Activated CD4-positive, alpha-beta T cell treated with anti-CD3 and anti-CD28 coated beads, Interleukin-2, amount 10 ng/mL, durations not matched to agents 24 days and 14 days (primary cell): ENCODE data around the gene PDE4A. TPM values are rescaled to one million over a fixed set of nuclear protein-coding genes. Genes with fewer than 3 reads are reported as not detected.

Experiments
- DNase-seq: peaks from one replicate; pipeline ENCODE4 v3.0.0; 2022
- H3K27ac Mint-ChIP-seq: one replicate; pipeline ENCODE4 v1.8.0; 2022; ENCODE audit warnings: mild to moderate bottlenecking, mixed read lengths
- H3K27me3 Mint-ChIP-seq: one replicate; pipeline ENCODE4 v1.8.0; 2022; ENCODE audit warnings: mixed read lengths
- H3K36me3 Mint-ChIP-seq: one replicate; pipeline ENCODE4 v1.8.0; 2022; ENCODE audit warnings: low read depth, mild to moderate bottlenecking, mixed read lengths
- H3K4me1 Mint-ChIP-seq: one replicate; pipeline ENCODE4 v1.8.0; 2021; ENCODE audit warnings: mixed read lengths
- H3K4me3 Mint-ChIP-seq: one replicate; pipeline ENCODE4 v1.8.0; 2022; ENCODE audit warnings: mild to moderate bottlenecking, moderate library complexity, mixed read lengths
- H3K9me3 Mint-ChIP-seq: one replicate; pipeline ENCODE4 v1.8.0; 2021; ENCODE audit warnings: mixed read lengths
- intact Hi-C: fragments of 100-400 bp; cut with micrococcal nuclease; formaldehyde crosslinking; loops from one replicate; pipeline ENCODE4 v1.15.1; 2023
- total RNA-seq: library from RNA; stranded (reverse); gene quantifications from 2 replicates; pipeline ENCODE4 v1.2.3, GENCODE V29; 2022

The PDE4A gene
- total RNA-seq, 1 donor from 2014 or later, result 58.0 TPM

DNA sequence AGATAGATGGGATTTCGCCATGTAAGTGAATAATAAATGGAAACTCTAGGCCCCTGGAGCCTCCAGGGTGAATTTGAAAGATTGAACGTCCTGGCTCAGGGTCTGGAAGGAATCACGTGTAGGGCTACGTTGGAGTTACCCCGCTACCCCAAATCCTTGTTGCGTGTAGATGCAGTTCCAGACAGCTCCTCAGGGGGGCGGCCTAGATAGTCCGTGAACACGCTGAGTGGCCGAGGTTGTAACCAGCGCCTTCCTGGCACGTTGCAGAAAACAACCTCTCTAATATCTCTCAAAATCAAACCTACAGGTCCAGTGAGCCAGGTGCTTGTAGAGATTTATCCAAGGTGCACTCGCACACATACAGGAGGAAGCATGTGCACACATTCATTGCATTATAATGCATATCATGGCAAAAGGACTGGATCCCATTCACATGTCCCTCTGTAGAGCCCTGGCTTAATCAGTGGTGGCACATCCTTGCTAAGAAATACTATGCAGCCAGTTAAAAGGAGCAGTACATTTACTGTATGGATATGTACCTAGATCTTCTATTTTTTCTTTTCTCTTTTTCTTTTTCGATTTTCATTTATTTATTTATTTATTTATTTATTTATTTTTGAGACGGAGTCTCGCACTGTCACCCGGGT, 85.4 kb downstream of the PDE4A start:
- no peak overlapping the region for H3K4me3 Mint-ChIP-seq
- peak overlapping the region; percentile 52 for H3K27ac Mint-ChIP-seq

GRCh38 chr19:10508036-10508435, 87.7 kb downstream of the PDE4A start:
- Mint-ChIP-seq H3K4me1 (peaks cover 21% of the 10 kb centered on the region), H3K4me3 (no peak overlapping the region), H3K27ac (no peak overlapping the region), H3K9me3 (no peaks in the 10 kb centered on the region), H3K36me3 (no peaks in the 10 kb centered on the region), H3K27me3 (peaks cover 8% of the 10 kb centered on the region)
- DNase-seq, result no peak
- intact Hi-C loops, result loop anchor here (5.0 kb wide), 2 partner anchors 59 to 189 kb away; partner anchors contain the start of genes CDKN2D and KRI1

More for the DNA sequence above, 85.4 kb downstream of the PDE4A start:
- Mint-ChIP-seq H3K27me3 (peaks cover 2% of the 10 kb centered on the region), H3K4me1 (peaks cover 28% of the 10 kb centered on the region), H3K36me3 (peaks cover 6% of the 10 kb centered on the region), H3K9me3 (no peaks in the 10 kb centered on the region)
- intact Hi-C loops, result loop anchor here (5.0 kb wide), 2 partner anchors 62 to 192 kb away; partner anchors contain the start of genes CDKN2D and KRI1
- peak; percentile 95 for DNase-seq

DNA sequence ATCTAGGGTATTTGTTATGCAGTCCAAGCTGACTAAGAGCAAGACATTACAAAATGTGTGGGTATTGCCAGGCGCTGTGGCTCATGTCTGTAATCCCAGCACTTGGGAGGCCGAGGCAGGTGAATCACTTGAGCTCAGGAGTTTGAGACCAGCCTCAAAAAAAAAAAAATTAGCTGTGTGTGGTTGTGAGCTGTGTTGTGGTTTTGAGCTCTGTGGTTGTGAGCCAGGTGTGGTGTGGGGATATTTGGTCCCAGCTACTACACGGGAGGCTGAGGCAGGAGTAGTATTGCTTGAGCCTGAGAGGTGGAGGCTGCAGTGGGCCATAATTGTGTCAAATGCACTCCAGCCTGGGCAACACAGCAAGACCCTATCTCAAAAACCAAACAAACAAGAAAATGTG, 88.4 kb downstream of the PDE4A start:
- Mint-ChIP-seq H3K36me3 (no peaks in the 10 kb centered on the region), H3K27ac (peak overlapping the region; percentile 45), H3K27me3 (peaks cover 15% of the 10 kb centered on the region), H3K9me3 (no peaks in the 10 kb centered on the region), H3K4me1 (peaks cover 20% of the 10 kb centered on the region), H3K4me3 (no peak overlapping the region)
- DNase-seq, result peak; percentile 74
- intact Hi-C loops, result loop anchor here (5.0 kb wide), 2 partner anchors 59 to 189 kb away; partner anchors contain the start of genes CDKN2D and KRI1

DNA sequence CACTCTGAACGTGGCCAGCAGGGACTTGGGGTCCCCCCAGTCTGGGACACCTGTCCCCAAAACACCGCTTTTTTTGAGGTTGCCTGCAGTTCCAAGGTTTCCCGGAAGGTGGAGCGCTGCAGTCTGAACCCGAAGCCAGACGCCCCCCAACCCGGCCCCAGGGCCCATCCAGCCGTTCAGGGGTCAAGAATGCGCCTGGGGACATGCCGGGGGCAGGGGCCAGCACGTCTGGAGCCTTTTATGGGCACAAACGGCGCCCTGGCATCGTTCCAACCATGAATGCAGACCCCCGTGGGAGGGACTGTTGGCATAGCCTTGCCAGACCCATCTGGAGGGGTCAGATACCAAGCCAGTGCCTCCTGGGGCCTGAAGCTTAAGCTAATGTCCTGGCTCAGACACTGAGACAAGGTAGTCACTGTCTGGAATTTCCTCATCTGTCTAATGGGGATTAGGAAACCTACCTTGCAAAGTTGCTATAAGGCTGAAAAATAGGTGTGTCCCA, 90.0 kb downstream of the PDE4A start:
- intact Hi-C loops, result loop anchor here (5.0 kb wide), 2 partner anchors 42 to 218 kb away; no protein-coding TSS in a partner anchor
- no peak overlapping the region for H3K27ac Mint-ChIP-seq
- no peak overlapping the region for H3K4me3 Mint-ChIP-seq
- H3K4me1 Mint-ChIP-seq, result peaks cover 22% of the 10 kb centered on the region
- no peaks in the 10 kb centered on the region for H3K36me3 Mint-ChIP-seq
- no peaks in the 10 kb centered on the region for H3K9me3 Mint-ChIP-seq
- peak; percentile 92 for DNase-seq
- peaks cover 26% of the 10 kb centered on the region for H3K27me3 Mint-ChIP-seq

GRCh38 chr19:10513223-10513622, 92.9 kb downstream of the PDE4A start:
- no peaks in the 10 kb centered on the region for H3K9me3 Mint-ChIP-seq
- peak overlapping the region; percentile 0 for H3K4me3 Mint-ChIP-seq
- H3K4me1 Mint-ChIP-seq, result peaks cover 24% of the 10 kb centered on the region
- intact Hi-C loops, result loop anchor here (5.0 kb wide), 2 partner anchors 39 to 221 kb away; no protein-coding TSS in a partner anchor
- no peak overlapping the region for H3K27ac Mint-ChIP-seq
- DNase-seq, result no peak
- H3K27me3 Mint-ChIP-seq, result peaks cover 45% of the 10 kb centered on the region
- peaks cover 2% of the 10 kb centered on the region for H3K36me3 Mint-ChIP-seq

DNA sequence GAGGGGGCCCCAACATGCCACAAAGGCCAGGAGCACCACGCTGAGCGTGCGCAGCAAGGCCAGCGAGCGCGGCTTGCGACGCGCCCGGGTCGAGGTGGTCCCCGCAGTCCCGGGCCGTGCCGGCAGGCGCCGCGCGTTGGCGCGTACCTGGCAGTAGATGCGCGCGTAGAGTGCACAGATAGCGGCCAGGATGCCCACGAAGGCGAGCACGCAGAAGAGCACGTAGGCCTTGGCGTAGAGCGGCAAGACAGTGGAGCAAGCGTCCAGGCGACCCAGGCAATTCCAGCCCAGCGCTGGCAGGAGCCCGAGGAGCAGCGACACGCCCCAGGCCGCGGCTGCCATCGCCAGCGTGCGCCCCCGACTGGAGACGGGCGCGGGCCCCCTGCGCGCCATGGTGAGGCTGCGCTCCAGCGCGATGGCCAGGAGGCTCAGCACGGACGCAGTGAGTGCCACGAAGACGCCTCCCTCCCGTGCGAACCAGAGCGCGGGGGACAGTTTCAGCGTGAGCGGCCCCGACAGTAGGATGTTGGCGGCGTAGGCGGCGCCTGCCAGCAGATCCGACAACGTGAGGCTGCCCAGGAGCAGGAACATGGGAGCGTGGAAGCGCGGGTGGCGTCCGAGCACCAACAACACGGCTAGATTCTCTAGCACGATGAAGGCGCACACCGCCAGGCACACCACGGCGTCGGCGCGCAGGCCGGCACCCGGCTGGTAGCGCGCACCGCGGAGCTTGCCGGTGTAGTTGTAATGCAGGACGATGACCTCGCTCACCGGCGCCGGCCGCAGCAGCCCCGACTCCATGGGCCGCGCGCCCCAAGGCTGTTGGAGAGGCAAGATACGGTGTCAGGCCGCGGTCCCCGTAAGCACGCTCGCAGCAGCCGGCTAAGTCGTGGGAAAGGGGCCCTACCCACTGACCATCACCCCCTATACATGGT, 94.1 kb downstream of the PDE4A start:
- H3K4me1 Mint-ChIP-seq, result peaks cover 27% of the 10 kb centered on the region
- H3K27me3 Mint-ChIP-seq, result peaks cover 56% of the 10 kb centered on the region
- intact Hi-C loops, result loop anchor here (5.0 kb wide), 2 partner anchors 38 to 222 kb away; no protein-coding TSS in a partner anchor
- peaks cover 2% of the 10 kb centered on the region for H3K36me3 Mint-ChIP-seq
- DNase-seq, result peak; percentile 82
- H3K27ac Mint-ChIP-seq, result no peak overlapping the region
- H3K4me3 Mint-ChIP-seq, result peak overlapping the region; percentile 71
- H3K9me3 Mint-ChIP-seq, result no peaks in the 10 kb centered on the region

GRCh38 chr19:10516064-10516385, 95.7 kb downstream of the PDE4A start:
- peaks cover 2% of the 10 kb centered on the region for H3K36me3 Mint-ChIP-seq
- H3K4me1 Mint-ChIP-seq, result peaks cover 25% of the 10 kb centered on the region
- no peaks in the 10 kb centered on the region for H3K9me3 Mint-ChIP-seq
- H3K27ac Mint-ChIP-seq, result no peak overlapping the region
- no peak for DNase-seq
- no peak overlapping the region for H3K4me3 Mint-ChIP-seq
- intact Hi-C loops, result no loop called here
- peaks cover 64% of the 10 kb centered on the region for H3K27me3 Mint-ChIP-seq

DNA sequence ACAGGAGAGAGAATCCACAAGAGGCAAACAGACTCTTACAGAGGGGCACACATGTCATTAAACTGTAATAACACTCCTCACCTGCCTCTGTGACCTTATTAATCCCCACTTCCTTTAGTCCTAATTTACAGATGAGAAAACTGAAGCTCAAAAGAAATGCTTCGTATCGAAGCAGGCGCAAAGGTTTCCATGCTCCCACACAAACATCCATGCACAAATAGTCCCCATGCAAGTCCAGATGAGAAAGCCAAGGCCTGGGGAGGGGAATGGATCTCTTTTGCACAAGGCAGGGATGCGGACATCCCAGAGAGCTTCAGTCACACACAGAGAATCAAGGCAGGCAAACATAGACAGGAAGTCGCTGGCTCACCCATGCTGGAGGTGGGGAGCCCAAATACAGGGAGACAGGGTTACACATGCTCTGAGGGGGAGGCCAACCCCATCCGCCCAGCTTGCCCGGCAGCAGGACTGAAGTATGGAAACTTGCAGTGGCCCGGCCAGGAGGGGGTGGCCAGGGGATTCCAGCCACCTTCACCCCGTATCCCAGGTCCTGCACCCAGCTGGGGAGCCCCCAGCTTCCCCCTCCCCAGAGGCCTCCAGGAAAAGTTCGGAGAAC, 96.4 kb downstream of the PDE4A start:
- H3K4me1 Mint-ChIP-seq, result peaks cover 25% of the 10 kb centered on the region
- no peak overlapping the region for H3K27ac Mint-ChIP-seq
- peaks cover 61% of the 10 kb centered on the region for H3K27me3 Mint-ChIP-seq
- DNase-seq, result no peak
- H3K36me3 Mint-ChIP-seq, result peaks cover 2% of the 10 kb centered on the region
- no peaks in the 10 kb centered on the region for H3K9me3 Mint-ChIP-seq
- intact Hi-C loops, result no loop called here
- peak overlapping the region; percentile 58 for H3K4me3 Mint-ChIP-seq

GRCh38 chr19:10517361-10517759, 97.0 kb downstream of the PDE4A start, which contains the start of gene S1PR5:
Gene S1PR5, minus strand, starts transcription at chr19:10517447. Its CDS starts 2,436 bp downstream, at chr19:10515011.
- H3K27me3 Mint-ChIP-seq, result peaks cover 64% of the 10 kb centered on the region
- H3K27ac Mint-ChIP-seq, result no peak within 1 kb of the TSS
- peaks cover 25% of the 10 kb centered on the region for H3K4me1 Mint-ChIP-seq
- intact Hi-C loops, result no loop called here
- no peaks in the 10 kb centered on the region for H3K9me3 Mint-ChIP-seq
- H3K36me3 Mint-ChIP-seq, result peaks cover 2% of the 10 kb centered on the region
- DNase-seq, result peak; percentile 77
- peak within 1 kb of the TSS; percentile 75 for H3K4me3 Mint-ChIP-seq

DNA sequence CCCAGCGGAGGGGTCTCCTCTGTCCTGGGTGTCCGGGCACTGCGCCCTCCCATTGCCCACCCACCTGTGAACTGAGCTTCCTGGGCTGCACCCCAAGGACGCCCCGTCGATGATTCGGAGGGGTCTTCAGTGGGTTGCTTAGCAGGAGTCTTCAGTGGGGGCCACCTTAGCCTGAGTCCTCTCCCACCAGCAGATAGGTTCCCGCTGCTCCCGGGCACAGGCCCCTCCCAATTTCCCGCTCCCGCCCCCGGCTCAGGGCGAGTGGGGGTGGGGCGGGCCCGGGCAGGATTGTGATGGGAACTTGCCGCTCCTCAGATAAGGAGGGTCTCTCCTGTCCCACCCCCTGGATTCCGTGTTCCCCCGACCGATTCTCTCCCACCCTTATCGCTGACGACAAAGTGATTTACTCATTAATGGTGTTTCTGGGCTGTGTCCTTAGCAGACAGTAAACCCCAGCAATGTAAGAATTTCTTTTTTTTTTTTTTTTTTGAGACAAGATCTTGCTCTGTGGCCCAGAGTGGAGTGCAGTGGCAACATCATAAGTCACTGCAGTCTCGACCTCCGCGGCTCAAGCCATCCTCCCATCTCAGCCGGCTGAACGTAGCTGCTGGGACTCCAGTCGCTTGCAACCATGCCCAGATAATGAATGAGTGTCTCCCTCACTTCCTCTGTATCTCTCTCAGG, 97.6 kb downstream of the PDE4A start:
- peaks cover 64% of the 10 kb centered on the region for H3K27me3 Mint-ChIP-seq
- DNase-seq, result peak; percentile 66
- peaks cover 25% of the 10 kb centered on the region for H3K4me1 Mint-ChIP-seq
- intact Hi-C loops, result no loop called here
- H3K4me3 Mint-ChIP-seq, result peak overlapping the region; percentile 75
- peaks cover 2% of the 10 kb centered on the region for H3K36me3 Mint-ChIP-seq
- H3K27ac Mint-ChIP-seq, result no peak overlapping the region
- H3K9me3 Mint-ChIP-seq, result no peaks in the 10 kb centered on the region

DNA sequence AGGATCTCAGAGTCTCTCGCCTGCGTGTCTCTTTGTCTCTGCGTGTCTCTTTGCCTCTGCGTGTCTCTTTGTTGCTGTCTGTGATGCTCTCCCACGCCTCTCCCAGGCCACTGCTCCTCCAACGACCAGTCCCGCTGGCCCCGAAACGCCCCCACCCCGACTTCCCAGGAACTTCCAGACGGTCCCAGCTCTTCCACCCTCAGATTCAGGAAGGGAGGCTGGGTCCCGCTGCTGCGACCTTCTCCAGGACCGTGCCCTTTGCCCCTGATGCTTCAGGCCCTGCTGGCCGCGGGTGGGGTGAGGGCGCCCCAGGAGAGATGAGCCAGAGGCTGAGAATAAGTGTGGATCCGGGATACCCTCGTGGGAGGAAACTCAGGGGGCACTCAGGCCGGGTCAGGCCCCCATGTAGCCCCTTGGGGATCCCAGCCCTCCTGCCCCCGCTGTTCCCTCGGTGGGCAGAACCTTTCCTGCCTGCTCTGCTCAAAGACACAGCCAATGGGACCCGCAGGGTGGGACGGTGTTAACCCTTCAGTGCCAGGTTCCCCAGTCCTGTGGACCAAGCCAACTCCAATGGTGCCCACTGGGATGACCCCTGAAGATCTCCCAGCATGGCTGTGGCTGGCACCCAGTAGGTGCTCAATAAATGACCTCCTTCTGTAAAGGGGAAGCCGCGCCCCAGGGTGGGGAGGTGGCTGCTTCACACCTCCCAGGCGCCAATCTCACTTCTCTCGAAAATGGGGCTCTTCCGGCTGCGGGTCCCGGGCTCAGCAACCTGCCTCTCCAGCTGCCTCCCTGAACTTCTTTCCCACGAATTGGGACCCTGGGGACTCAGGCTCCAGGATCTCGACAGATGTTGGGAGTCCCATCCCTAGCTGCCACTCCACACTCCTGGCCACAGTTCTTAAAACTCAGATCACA, 98.4 kb downstream of the PDE4A start:
- peaks cover 23% of the 10 kb centered on the region for H3K4me1 Mint-ChIP-seq
- DNase-seq, result peak; percentile 60
- H3K4me3 Mint-ChIP-seq, result peak overlapping the region; percentile 75
- H3K27ac Mint-ChIP-seq, result peak overlapping the region; percentile 19
- H3K9me3 Mint-ChIP-seq, result no peaks in the 10 kb centered on the region
- H3K27me3 Mint-ChIP-seq, result peaks cover 56% of the 10 kb centered on the region
- intact Hi-C loops, result no loop called here
- peaks cover 2% of the 10 kb centered on the region for H3K36me3 Mint-ChIP-seq
